Neural cell (in vitro differentiated cells): ENCODE data around the gene RBM38. TPM values are rescaled to one million over a fixed set of nuclear protein-coding genes. Genes with fewer than 3 reads are reported as not detected.

Experiments used
- H2AFZ ChIP-seq: fragments of 200-600, 300-800 bp; sonication (generic), shearing (Covaris generic); 2 replicates; pipeline ENCODE4 v1.6.0; 2014; ENCODE audit warnings: low read depth, mild to moderate bottlenecking, antibody characterized with exemption, low read length, moderate library complexity
- H3F3A ChIP-seq: fragments of 200-600 bp; shearing (Covaris generic); 2 replicates; pipeline ENCODE4 v1.6.1; 2016; ENCODE audit warnings: mild to moderate bottlenecking, moderate library complexity, mixed read lengths, antibody characterized with exemption, low read length; ENCODE audit not compliant: insufficient read depth, poor library complexity, severe bottlenecking
- H3K27ac ChIP-seq: fragments of 200-600, 300-800 bp; sonication (generic), shearing (Covaris generic); 2 replicates; pipeline ENCODE4 v1.5.1; 2014; ENCODE audit warnings: mild to moderate bottlenecking, low read length, moderate library complexity
- H3K27me3 ChIP-seq: fragments of 300-800, 200-600 bp; sonication (generic), shearing (Covaris generic); 2 replicates; pipeline ENCODE4 v1.6.0; 2014; ENCODE audit warnings: mild to moderate bottlenecking, low read depth, low read length, moderate library complexity; ENCODE audit not compliant: insufficient read depth
- H3K36me3 ChIP-seq: fragments of 300-800, 200-600 bp; sonication (generic), shearing (Covaris generic); 2 replicates; pipeline ENCODE4 v1.5.1; 2014; ENCODE audit warnings: mild to moderate bottlenecking, antibody characterized with exemption, low read length, moderate library complexity; ENCODE audit not compliant: insufficient read depth
- H3K4me2 ChIP-seq: fragments of 300-800, 200-600 bp; sonication (generic), shearing (Covaris generic); 2 replicates; pipeline ENCODE4 v1.6.0; 2014; ENCODE audit warnings: mild to moderate bottlenecking, low read length
- H3K4me3 ChIP-seq: fragments of 300-800, 200-600 bp; sonication (generic), shearing (Covaris generic); 2 replicates; pipeline ENCODE4 v1.5.1; 2014; ENCODE audit warnings: mild to moderate bottlenecking, low read length, moderate library complexity
- H3K79me2 ChIP-seq: fragments of 200-600 bp; shearing (Covaris generic); replicated peaks from 2 replicates; pipeline ENCODE4 v1.6.0; 2014; ENCODE audit warnings: mild to moderate bottlenecking, low read length, moderate library complexity; ENCODE audit not compliant: insufficient read depth
- H3K9ac ChIP-seq: fragments of 300-800, 200-600 bp; sonication (generic), shearing (Covaris generic); 2 replicates; pipeline ENCODE4 v1.6.1; 2016; ENCODE audit warnings: mild to moderate bottlenecking, low read length, mixed read lengths
- H3K9me2 ChIP-seq: fragments of 200-600 bp; shearing (Covaris generic); 2 replicates; pipeline ENCODE4 v1.6.1; 2016; ENCODE audit warnings: mild to moderate bottlenecking, low read length, mixed read lengths; ENCODE audit not compliant: insufficient read depth
- H3K9me3 ChIP-seq: fragments of 200-600, 300-800 bp; sonication (generic), shearing (Covaris generic); 2 replicates; pipeline ENCODE4 v1.6.1; 2016; ENCODE audit warnings: mild to moderate bottlenecking, mixed run types, low read length, moderate library complexity, mixed read lengths
- H4K20me1 ChIP-seq: fragments of 200-600 bp; shearing (Covaris generic); 2 replicates; pipeline ENCODE4 v1.6.1; 2016; ENCODE audit warnings: mild to moderate bottlenecking, mixed run types; ENCODE audit not compliant: insufficient read depth
- CTCF ChIP-seq: fragments of 450-650 bp; IDR thresholded peaks from 2 replicates; pipeline ENCODE4 v1.5.1; 2014; ENCODE audit warnings: antibody characterized with exemption, mild to moderate bottlenecking, moderate library complexity; ENCODE audit not compliant: poor library complexity, severe bottlenecking
- EP300 ChIP-seq: fragments of 450-650 bp; conservative IDR thresholded peaks from 2 replicates; pipeline ENCODE4 v1.6.1; 2014; ENCODE audit warnings: antibody characterized with exemption, mild to moderate bottlenecking, moderate library complexity; ENCODE audit not compliant: poor library complexity, severe bottlenecking
- EZH2 ChIP-seq: fragments of 200-600, 300-800 bp; shearing (Covaris generic), sonication (generic); IDR thresholded peaks from 2 replicates; pipeline ENCODE4 v1.6.1; 2014; ENCODE audit warnings: antibody characterized with exemption, low read length, borderline replicate concordance, mild to moderate bottlenecking; ENCODE audit not compliant: insufficient read depth, poor library complexity, severe bottlenecking
- MXI1 ChIP-seq: fragments of 450-650 bp; conservative IDR thresholded peaks from 2 replicates; pipeline ENCODE4 v1.6.1; 2014; ENCODE audit warnings: antibody characterized with exemption, mild to moderate bottlenecking; ENCODE audit not compliant: poor library complexity, severe bottlenecking
- POLR2AphosphoS5 ChIP-seq: IDR thresholded peaks from 2 replicates; pipeline ENCODE4 v1.6.1; 2012
- RAD21 ChIP-seq: fragments of 450-650 bp; conservative IDR thresholded peaks from 2 replicates; pipeline ENCODE4 v1.6.1; 2014; ENCODE audit warnings: antibody characterized with exemption, mild to moderate bottlenecking, moderate library complexity
- REST ChIP-seq: IDR thresholded peaks from 2 replicates; pipeline ENCODE4 v1.6.1; 2012; ENCODE audit warnings: borderline replicate concordance
- SMC3 ChIP-seq: fragments of 450-650 bp; conservative IDR thresholded peaks from 2 replicates; pipeline ENCODE4 v1.6.1; 2014; ENCODE audit warnings: antibody characterized with exemption, mild to moderate bottlenecking, moderate library complexity; ENCODE audit not compliant: poor library complexity
- TAF1 ChIP-seq: IDR thresholded peaks from 2 replicates; pipeline ENCODE4 v1.6.1; 2012; ENCODE audit warnings: low read depth
- polyA plus RNA-seq: library from polyadenylated mRNA; depleted of rRNA; stranded (reverse); fragments of >200 nt; gene quantifications from 2 replicates; pipeline ENCODE4 v1.2.3, GENCODE V29; 2014

Gene RBM38
- polyA plus RNA-seq, 1 donor from 2014 or later = 19.0 TPM

GRCh38 chr20:57409316-57409671, 18.1 kb downstream of the RBM38 start:
- TF ChIP-seq TAF1 = no peak
- no peak for TF ChIP-seq EZH2
- no peak for TF ChIP-seq POLR2AphosphoS5
- no peak for TF ChIP-seq MXI1
- TF ChIP-seq CTCF = no peak
- TF ChIP-seq REST = no peak
- TF ChIP-seq SMC3 = no peak
- TF ChIP-seq RAD21 = no peak
- TF ChIP-seq EP300 = no peak
- Histone ChIP-seq H3K9ac (no peak overlapping the region), H3K4me2 (no peak overlapping the region)

GRCh38 chr20:57409672-57410397, 18.6 kb downstream of the RBM38 start:
- Histone ChIP-seq H4K20me1 (no peaks in the 10 kb centered on the region), H3K9me3 (no peaks in the 10 kb centered on the region), H3K4me2 (no peak overlapping the region), H2AFZ (no peak overlapping the region), H3K27me3 (no peaks in the 10 kb centered on the region), H3K27ac (no peak overlapping the region), H3K36me3 (no peaks in the 10 kb centered on the region), H3K79me2 (no peaks in the 10 kb centered on the region), H3K9me2 (no peaks in the 10 kb centered on the region), H3K4me3 (no peak overlapping the region), H3K9ac (no peak overlapping the region), H3F3A (no peaks in the 10 kb centered on the region)
- TF ChIP-seq TAF1 (no peak), EP300 (no peak)

More at GRCh38 chr20:57409316-57409671, 18.1 kb downstream of the RBM38 start:
- no peaks in the 10 kb centered on the region for H3K36me3 ChIP-seq
- no peaks in the 10 kb centered on the region for H4K20me1 ChIP-seq
- no peaks in the 10 kb centered on the region for H3K9me3 ChIP-seq
- H3K79me2 ChIP-seq = no peaks in the 10 kb centered on the region
- H3F3A ChIP-seq = no peaks in the 10 kb centered on the region
- H3K27ac ChIP-seq = no peak overlapping the region
- H3K27me3 ChIP-seq = no peaks in the 10 kb centered on the region
- H2AFZ ChIP-seq = no peak overlapping the region
- H3K9me2 ChIP-seq = no peaks in the 10 kb centered on the region
- no peak overlapping the region for H3K4me3 ChIP-seq
